ENCODE data around the gene DDAH2.
"Not testable (repeated sequence)": the region's sequence is repeated elsewhere in the genome, so short reads cannot be mapped to it uniquely, and the experiment has no call there.

Gene DDAH2

GRCh38 chr6:31713991-31714684 lies 15.0 kb downstream of the DDAH2 start:
- no peak for DNase-seq (ENCODE audit: low spot score)

- no peak for DNase-seq (ENCODE audit: low spot score)
Measured at GRCh38 chr6:31713465-31713864, 15.6 kb downstream of the DDAH2 start.

GRCh38 chr6:31712296-31712695 lies 16.8 kb downstream of the DDAH2 start:
- no peak for DNase-seq (ENCODE audit: low spot score)

- DNase-seq (ENCODE audit: low spot score): no peak
Measured at GRCh38 chr6:31711233-31711632, 17.9 kb downstream of the DDAH2 start.

GRCh38 chr6:31710523-31711219 lies 18.4 kb downstream of the DDAH2 start:
- DNase-seq (ENCODE audit: low spot score): no peak

GRCh38 chr6:31709157-31709556 lies 19.9 kb downstream of the DDAH2 start:
- not testable (repeated sequence) for DNase-seq (ENCODE audit: low spot score)

GRCh38 chr6:31708224-31708623 lies 20.9 kb downstream of the DDAH2 start:
- DNase-seq (ENCODE audit: low spot score): no peak

GRCh38 chr6:31707701-31708100 lies 21.4 kb downstream of the DDAH2 start:
- DNase-seq (ENCODE audit: low spot score): no peak

GRCh38 chr6:31706599-31706998 lies 22.5 kb downstream of the DDAH2 start, which contains the start of gene LY6G6F:
Gene LY6G6F, plus strand, starts transcription at chr6:31706866. Its CDS starts 41 bp downstream, at chr6:31706907.
- no peak for DNase-seq (ENCODE audit: low spot score)

GRCh38 chr6:31705931-31706330 lies 23.2 kb downstream of the DDAH2 start:
- DNase-seq (ENCODE audit: low spot score): no peak

- peak; percentile 97 for DNase-seq (ENCODE audit: low spot score)
Measured at GRCh38 chr6:31702819-31703716, 26.0 kb downstream of the DDAH2 start, which contains the start of gene ABHD16A. Gene ABHD16A, minus strand, starts transcription at chr6:31703324. Its CDS starts 43 bp downstream, at chr6:31703281.

- no peak for DNase-seq (ENCODE audit: low spot score)
Measured at GRCh38 chr6:31702405-31702818, 26.7 kb downstream of the DDAH2 start.

- no peak for DNase-seq (ENCODE audit: low spot score)
Measured at GRCh38 chr6:31701666-31702404, 27.3 kb downstream of the DDAH2 start.

- DNase-seq (ENCODE audit: low spot score): no peak
Measured at GRCh38 chr6:31700740-31701401, 28.2 kb downstream of the DDAH2 start.

GRCh38 chr6:31697555-31697954 lies 31.5 kb downstream of the DDAH2 start:
- no peak for DNase-seq (ENCODE audit: low spot score)

- DNase-seq (ENCODE audit: low spot score): no peak
Measured at GRCh38 chr6:31693535-31693934, 35.6 kb downstream of the DDAH2 start.

- DNase-seq (ENCODE audit: low spot score): no peak
Measured at GRCh38 chr6:31692886-31693285, 36.2 kb downstream of the DDAH2 start.

- DNase-seq (ENCODE audit: low spot score): no peak
Measured at GRCh38 chr6:31692353-31692752, 36.7 kb downstream of the DDAH2 start.

GRCh38 chr6:31691564-31692108 lies 37.5 kb downstream of the DDAH2 start:
- DNase-seq (ENCODE audit: low spot score): no peak

GRCh38 chr6:31691078-31691463 lies 38.0 kb downstream of the DDAH2 start:
- DNase-seq (ENCODE audit: low spot score): no peak

All from ecto neural progenitor cell (in vitro differentiated cells).